Fibroblast of pulmonary artery (primary cell): ENCODE data around the gene TNFRSF1A.

ENCODE experiments used
- DNase-seq: peaks from one replicate; pipeline ENCODE4 v3.0.0-alpha.2; 2010; ENCODE audit warnings: low read depth
- H3K4me3 ChIP-seq: replicated peaks from 2 replicates; pipeline ENCODE4 v1.5.1; 2011; ENCODE audit warnings: low read depth, mild to moderate bottlenecking, control low read depth, low read length, moderate library complexity
- TF ChIP-seq, protein P1 (sequence below): IDR thresholded peaks from 2 replicates; pipeline ENCODE4 v1.5.1; 2011; ENCODE audit warnings: mild to moderate bottlenecking, control low read depth, low read length, inconsistent platforms; ENCODE audit errors: missing control alignments

TNFRSF1A gene

DNA sequence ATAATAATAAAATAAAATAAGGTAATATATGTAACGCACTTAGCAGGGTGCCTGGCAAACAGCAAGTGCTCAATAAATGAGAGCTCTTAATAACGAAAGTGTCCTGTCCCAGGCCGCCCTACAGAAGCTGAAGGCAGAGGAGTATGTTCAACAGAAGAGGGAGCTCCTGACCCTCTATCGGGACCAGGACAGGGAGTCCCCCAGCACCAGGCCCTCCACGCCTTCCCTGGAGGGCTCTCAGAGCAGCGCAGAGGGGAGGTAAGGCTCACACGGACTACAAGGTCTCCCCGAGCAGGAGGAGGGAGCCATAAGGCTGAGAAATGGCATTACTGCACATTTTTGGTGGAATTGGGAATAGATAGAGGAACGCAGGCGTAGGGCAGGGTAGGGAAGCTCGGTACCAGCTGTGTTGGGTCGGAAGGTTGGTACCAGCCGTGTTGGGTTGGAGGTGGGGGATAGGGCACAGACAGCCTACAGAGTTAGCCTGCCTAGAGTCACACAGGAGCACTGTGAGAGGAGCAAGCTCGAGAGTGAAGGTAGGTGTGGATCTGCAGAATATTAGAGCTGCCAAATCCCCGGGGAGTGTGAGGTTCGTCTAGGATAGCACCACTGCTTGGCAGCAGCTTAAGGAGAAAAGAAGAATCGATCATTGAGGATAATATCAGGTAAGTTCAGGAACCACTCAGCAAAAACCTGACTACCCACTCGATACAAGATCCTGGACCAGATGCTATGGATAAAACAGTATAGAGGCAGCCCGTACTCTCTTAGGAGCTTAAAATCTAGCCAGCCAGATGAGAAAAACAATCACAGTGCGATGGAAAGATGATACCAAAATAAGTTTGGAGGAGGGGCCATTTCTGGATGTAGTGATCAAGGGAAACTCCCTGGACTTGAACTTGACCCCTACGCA lies 15.3 kb downstream of the TNFRSF1A start:
- DNase-seq = peak; percentile 68
- TF ChIP-seq, protein P1, sequence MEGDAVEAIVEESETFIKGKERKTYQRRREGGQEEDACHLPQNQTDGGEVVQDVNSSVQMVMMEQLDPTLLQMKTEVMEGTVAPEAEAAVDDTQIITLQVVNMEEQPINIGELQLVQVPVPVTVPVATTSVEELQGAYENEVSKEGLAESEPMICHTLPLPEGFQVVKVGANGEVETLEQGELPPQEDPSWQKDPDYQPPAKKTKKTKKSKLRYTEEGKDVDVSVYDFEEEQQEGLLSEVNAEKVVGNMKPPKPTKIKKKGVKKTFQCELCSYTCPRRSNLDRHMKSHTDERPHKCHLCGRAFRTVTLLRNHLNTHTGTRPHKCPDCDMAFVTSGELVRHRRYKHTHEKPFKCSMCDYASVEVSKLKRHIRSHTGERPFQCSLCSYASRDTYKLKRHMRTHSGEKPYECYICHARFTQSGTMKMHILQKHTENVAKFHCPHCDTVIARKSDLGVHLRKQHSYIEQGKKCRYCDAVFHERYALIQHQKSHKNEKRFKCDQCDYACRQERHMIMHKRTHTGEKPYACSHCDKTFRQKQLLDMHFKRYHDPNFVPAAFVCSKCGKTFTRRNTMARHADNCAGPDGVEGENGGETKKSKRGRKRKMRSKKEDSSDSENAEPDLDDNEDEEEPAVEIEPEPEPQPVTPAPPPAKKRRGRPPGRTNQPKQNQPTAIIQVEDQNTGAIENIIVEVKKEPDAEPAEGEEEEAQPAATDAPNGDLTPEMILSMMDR = peak; percentile 37
- no peak overlapping the region for H3K4me3 ChIP-seq

GRCh38 chr12:6324936-6325750 lies 16.7 kb downstream of the TNFRSF1A start:
- no peak for DNase-seq
- TF ChIP-seq, protein P1 = no peak
- H3K4me3 ChIP-seq = no peak overlapping the region

DNA sequence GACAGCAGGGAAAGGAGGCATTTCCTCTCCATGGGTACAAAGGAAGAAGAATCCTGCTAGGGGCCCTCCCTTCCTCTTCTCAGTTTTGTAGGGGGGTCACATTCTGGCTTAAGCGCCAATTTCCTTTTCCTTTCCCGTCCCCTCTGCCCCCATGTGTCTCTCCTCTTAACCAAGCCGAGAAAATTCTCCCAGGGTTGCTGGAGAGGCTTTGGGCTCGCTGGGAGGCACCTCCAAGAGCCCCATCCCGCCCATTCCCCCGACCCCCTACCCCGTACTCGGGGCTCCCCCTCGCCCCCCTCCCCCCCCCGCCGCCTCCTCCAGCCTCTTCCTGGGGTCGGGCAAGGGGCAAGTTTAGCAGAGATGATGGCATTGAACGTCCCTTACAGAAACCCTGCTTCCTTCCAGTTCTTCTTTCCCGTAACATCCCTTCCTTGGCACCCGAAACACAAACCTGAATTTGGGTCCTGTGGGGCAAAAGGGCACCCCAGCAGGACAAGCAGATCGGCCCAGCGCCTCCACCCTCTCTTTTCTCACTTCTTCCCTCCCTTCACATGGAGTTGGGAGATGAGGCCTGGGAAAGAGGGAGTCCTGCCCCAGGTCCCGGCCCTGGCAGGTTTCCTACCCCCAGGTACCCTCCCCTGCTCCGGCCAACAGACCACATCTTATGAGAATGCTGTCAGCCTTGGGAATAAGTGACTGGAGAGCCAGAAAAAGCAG lies 17.7 kb downstream of the TNFRSF1A start:
- no peak for DNase-seq
- H3K4me3 ChIP-seq = no peak overlapping the region
- TF ChIP-seq, protein P1 = no peak

- TF ChIP-seq, protein P1 = peak; percentile 69
- no peak overlapping the region for H3K4me3 ChIP-seq
- DNase-seq = peak; percentile 98
Measured at GRCh38 chr12:6323340-6323994, 18.4 kb downstream of the TNFRSF1A start.

- DNase-seq = no peak
- H3K4me3 ChIP-seq = no peak overlapping the region
- TF ChIP-seq, protein P1 = no peak
Measured at GRCh38 chr12:6322969-6323339, 18.9 kb downstream of the TNFRSF1A start.

DNA sequence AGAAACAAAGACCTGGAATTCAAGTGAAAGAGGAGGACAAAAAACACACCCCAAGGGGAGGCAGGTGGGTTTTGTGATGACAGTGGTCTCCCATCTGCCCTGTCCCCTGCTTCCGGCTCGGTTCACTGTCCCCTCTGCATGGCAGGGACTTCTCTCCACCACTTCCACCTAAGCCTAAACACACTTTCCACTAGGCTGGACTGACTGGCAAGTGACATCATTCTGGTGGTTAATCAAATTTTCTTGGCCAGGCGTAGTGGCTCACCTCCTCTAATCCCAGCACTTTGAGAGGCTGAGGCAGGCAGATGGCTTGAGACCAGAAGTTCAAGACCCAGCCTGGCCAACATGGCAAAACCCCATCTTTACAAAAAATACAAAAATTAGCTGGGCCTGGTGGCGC lies 19.5 kb downstream of the TNFRSF1A start:
- no peak for DNase-seq
- no peak overlapping the region for H3K4me3 ChIP-seq
- TF ChIP-seq, protein P1 = no peak
